Central memory CD4-positive, alpha-beta T cell (primary cell): Measurements from ENCODE around the gene SCFD2.
"Not testable (repeated sequence)": the region's sequence is repeated elsewhere in the genome, so short reads cannot be mapped to it uniquely, and the experiment has no call there.

Experiments
- DNase-seq: peaks from one replicate; pipeline ENCODE4 v3.0.0; 2022

Gene SCFD2

DNA sequence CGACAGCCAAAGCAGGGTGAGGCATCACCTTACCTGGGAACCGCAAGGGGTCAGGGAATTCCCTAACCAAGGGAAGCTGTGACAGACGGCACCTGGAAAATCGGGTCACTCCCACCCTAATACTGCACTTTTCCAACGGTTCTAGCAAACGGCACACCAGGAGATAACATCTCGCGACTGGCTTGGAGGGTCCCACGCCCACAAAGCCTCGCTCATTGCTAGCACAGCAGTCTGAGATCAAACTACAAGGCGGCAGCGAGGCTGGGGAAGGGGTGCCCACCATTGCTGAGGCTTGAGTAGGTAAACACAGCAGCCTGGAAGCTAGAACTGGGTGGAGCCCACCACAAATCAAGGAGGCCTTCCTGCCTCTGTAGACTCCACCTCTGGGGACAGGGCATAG, 25.7 kb downstream of the SCFD2 start:
- DNase-seq: not testable (repeated sequence)

GRCh38 chr4:53334916-53335315, 30.9 kb downstream of the SCFD2 start:
- DNase-seq: not testable (repeated sequence)

- no peak for DNase-seq
Observed at GRCh38 chr4:53326535-53326934, 39.3 kb downstream of the SCFD2 start.

- DNase-seq: no peak
Observed at GRCh38 chr4:53322696-53323095, 43.2 kb downstream of the SCFD2 start.

DNA sequence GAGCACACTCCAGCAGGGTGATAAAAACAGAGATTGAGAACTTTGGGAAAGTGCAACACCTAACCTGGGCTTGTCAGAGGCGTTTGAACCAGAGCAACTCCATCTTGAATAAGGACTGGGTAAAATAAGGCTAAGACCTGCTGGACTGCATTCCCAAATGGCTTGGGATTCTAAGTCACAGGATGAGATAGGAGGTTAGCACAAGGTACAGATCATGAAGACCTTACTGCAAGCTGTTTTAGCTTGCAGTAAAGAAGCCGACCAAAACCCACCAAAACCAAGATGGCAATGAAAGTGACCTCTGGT, 43.9 kb downstream of the SCFD2 start:
- no peak for DNase-seq

- no peak for DNase-seq
Observed at GRCh38 chr4:53321151-53321983, 44.5 kb downstream of the SCFD2 start.

- DNase-seq: no peak
Observed at GRCh38 chr4:53315300-53315699, 50.6 kb downstream of the SCFD2 start.

- no peak for DNase-seq
Observed at GRCh38 chr4:53314252-53314651, 51.6 kb downstream of the SCFD2 start.

GRCh38 chr4:53313510-53313909, 52.4 kb downstream of the SCFD2 start:
- no peak for DNase-seq

- DNase-seq: no peak
Observed at GRCh38 chr4:53309321-53310040, 56.4 kb downstream of the SCFD2 start.

GRCh38 chr4:53307819-53308780, 57.8 kb downstream of the SCFD2 start:
- DNase-seq: no peak

DNA sequence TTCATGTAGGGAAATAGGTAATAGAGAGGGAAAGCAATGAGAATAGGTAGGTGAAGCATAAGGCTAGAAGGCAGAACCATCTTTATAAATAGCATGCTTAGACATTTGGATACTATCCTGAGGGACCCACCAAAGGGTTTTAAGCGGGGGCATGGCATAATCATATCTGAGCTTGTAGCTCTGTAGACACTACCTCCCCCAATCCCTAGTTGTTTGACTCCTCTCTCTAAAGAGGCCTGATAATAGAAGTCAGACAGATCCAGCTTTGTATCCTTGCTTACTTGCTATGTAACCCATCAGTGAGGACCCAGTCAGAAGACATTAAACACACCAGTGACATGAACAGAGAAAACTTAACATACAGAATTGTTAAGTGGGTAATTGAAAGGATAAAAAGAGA, 58.7 kb downstream of the SCFD2 start:
- no peak for DNase-seq

- DNase-seq: no peak
Observed at GRCh38 chr4:53306729-53307128, 59.1 kb downstream of the SCFD2 start.

DNA sequence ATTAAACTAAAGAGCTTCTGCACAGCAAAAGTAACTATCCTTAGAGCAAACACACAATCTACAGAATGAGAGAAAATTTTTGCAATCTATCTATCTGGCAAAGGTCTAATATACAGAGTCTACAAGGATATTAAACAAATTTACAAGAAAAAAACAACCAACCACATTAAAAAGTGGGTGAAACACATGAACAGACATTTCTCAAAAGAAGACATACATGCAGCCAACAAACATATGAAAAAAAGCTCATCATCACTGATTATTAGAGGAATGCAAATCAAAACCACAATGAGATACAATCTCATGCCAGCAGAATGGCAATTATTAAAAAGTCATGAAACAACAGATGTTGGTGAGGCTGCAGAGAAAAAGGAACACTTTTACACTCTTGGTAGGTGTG, 73.7 kb downstream of the SCFD2 start:
- not testable (repeated sequence) for DNase-seq

DNA sequence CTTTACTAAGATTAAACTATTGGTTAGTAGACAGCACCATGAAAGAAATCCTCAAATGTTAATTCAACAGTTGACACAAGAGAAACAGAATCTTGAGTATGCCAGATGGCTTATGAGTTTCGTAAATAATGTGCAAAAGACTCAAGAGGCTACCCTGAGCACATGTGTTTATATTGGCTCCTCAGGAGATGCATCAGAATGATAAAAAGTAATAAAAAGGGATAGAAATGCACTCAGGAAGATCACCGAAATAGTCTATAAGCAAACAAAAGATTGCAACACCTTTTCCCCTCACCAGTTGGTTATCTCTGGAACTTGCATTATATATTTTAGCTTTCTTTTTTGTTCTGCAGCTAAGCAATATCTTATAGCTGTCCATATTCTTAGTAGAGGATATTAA, 84.4 kb downstream of the SCFD2 start:
- DNase-seq: no peak

GRCh38 chr4:53280846-53281245, 85.0 kb downstream of the SCFD2 start:
- no peak for DNase-seq

- no peak for DNase-seq
Observed at GRCh38 chr4:53274609-53275268, 91.1 kb downstream of the SCFD2 start.

GRCh38 chr4:53273726-53274125, 92.1 kb downstream of the SCFD2 start:
- DNase-seq: no peak

DNA sequence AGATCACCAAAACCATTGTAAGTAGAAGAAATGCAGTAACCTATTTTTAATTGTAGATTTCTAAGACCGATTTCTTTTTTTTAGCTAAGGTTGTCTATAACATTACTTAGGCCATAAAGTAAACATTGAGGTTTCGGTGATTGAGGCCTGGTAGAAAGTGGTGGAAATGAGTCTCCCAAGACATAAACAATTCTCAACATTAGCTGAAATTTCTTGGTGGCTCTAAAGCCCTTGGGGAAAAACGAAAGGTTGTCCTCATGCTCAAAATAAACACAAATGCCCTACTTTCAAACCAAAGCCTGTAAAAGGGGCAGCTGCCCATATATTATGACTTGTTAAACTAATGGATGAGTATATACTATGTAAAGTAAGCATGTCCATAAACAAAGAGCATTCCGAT, 98.8 kb downstream of the SCFD2 start:
- DNase-seq: no peak

DNA sequence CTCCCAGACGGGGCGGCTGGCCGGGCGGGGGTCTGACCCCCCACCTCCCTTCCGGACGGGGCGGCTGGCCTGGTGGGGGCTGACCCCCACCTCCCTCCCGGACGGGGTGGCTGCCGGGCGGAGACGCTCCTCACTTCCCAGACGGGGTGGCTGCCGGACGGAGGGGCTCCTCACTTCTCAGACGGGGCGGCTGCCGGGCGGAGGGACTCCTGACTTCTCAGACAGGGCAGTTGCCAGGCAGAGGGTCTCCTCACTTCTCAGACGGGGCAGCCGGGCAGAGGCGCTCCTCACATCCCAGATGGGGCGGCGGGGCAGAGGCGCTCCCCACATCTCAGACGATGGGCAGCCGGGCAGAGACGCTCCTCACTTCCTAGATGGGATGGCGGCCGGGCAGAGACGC, 109.9 kb downstream of the SCFD2 start:
- DNase-seq: not testable (repeated sequence)

DNA sequence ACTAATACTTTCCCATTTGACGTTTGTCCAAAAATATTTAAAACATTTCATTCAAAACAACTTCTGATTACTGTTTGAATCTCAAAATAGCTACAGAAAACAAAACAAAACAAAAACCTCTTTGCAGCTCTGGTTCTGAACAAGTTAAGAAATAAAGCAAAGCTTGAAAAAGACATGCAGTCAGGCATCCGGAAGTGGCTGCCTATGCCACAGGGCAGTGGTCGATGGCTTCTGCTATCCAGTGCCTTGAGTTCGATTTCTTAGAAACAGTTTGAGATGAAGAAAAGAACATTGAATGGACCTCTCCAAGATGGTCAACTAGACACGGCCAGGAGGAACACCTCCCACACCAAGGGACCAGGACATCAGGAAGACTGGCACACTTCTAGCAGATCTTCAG, 125.3 kb downstream of the SCFD2 start:
- no peak for DNase-seq

- not testable (repeated sequence) for DNase-seq
Observed at GRCh38 chr4:53238352-53238751, 127.5 kb downstream of the SCFD2 start.

- not testable (repeated sequence) for DNase-seq
Observed at GRCh38 chr4:53237811-53238210, 128.1 kb downstream of the SCFD2 start.
